K562 (cell line): ENCODE data around the gene ANKLE2. TPM values are rescaled to one million over a fixed set of nuclear protein-coding genes. Genes with fewer than 3 reads are reported as not detected.

ENCODE experiments used
- ATAC-seq: fragments of 200-7000 bp; cut with Tn5 transposase; 3 replicates; pipeline ENCODE4 v1.9.1; 2020; ENCODE audit warnings: moderate library complexity
- BruUV-seq: library from RNA; stranded (reverse); fragments of 400-500 nt; replicated peaks from 2 replicates; lab custom pipeline; 2021; lab: Mats Ljungman, UMichigan
- CTCF ChIA-PET: fragments of 300-600 bp; formaldehyde crosslinking; extraction: SDS; loops from one replicate; lab custom pipeline; 2021; ENCODE audit warnings: low intra/inter-chr PET ratio; lab: Yijun Ruan, JAX
- POLR2A ChIA-PET: fragments of 300-600, 350-650 bp; sonication (Branson Sonifier 250); formaldehyde crosslinking; extraction: SDS; loops from one replicate; lab custom pipeline; 2021; ENCODE audit warnings: antibody characterized with exemption, inconsistent platforms; lab: Yijun Ruan, JAX
- DNase-seq, 4 experiments: peaks; one replicate each; pipeline versions ENCODE4 v3.0.0 to v3.0.0-alpha.2; 2011 to 2018; ENCODE audit warnings: low spot score in 3 of 4, mixed read lengths in 3 of 4; ENCODE audit errors: extremely low read depth in 1 of 4
- FAIRE-seq: peaks from 2 replicates; lab custom pipeline; 2011; peaks lifted over from hg19 to GRCh38; lab: Jason Lieb, UNC
- H2AFZ ChIP-seq: 2 replicates; pipeline ENCODE4 v1.6.0; 2011; ENCODE audit warnings: low read depth, low read length, control low read depth, inconsistent platforms
- H3K27ac ChIP-seq: fragments of 200-600 bp; 3 replicates; pipeline ENCODE4 v1.8.0; 2011; ENCODE audit warnings: low read depth, mild to moderate bottlenecking, control low read depth, inconsistent platforms, low read length, moderate library complexity, mixed read lengths; ENCODE audit errors: extremely low read depth
- H3K27me3 ChIP-seq, 2 experiments: fragments of 300-600 bp in 1 of 2; 2 replicates in 1 of 2; 3 replicates in 1 of 2; pipeline versions ENCODE4 v1.6.0 to v1.8.0; 2011; ENCODE audit warnings: inconsistent platforms in 2 of 2, low read length in 2 of 2, mild to moderate bottlenecking in 1 of 2, mixed read lengths in 1 of 2, moderate library complexity in 1 of 2; ENCODE audit not compliant: control insufficient read depth in 2 of 2, insufficient read depth in 2 of 2
- H3K36me3 ChIP-seq: fragments of 300-600 bp; 3 replicates; pipeline ENCODE4 v1.8.0; 2011; ENCODE audit warnings: mild to moderate bottlenecking, low read length, inconsistent platforms; ENCODE audit not compliant: control insufficient read depth, insufficient read depth
- H3K4me1 ChIP-seq, 2 experiments: fragments of 200-600 bp in 1 of 2; replicated peaks in 1 of 2; 2 replicates in 1 of 2; 3 replicates in 1 of 2; pipeline versions ENCODE4 v1.5.1 to v1.8.0; 2011; ENCODE audit warnings: inconsistent platforms in 2 of 2, low read length in 2 of 2, mild to moderate bottlenecking in 1 of 2, mixed read lengths in 1 of 2, moderate library complexity in 1 of 2; ENCODE audit not compliant: control insufficient read depth in 2 of 2, insufficient read depth in 2 of 2
- H3K4me2 ChIP-seq: 2 replicates; pipeline ENCODE4 v1.6.1; 2011; ENCODE audit warnings: low read length, control low read depth, inconsistent platforms, mixed read lengths; ENCODE audit not compliant: insufficient read depth
- H3K4me3 ChIP-seq: fragments of 200-600 bp; sonication (generic), shearing (Covaris generic); 2 replicates; pipeline ENCODE4 v1.5.1; 2016; ENCODE audit warnings: control low read depth, inconsistent platforms
- H3K79me2 ChIP-seq: fragments of 200-600 bp; 3 replicates; pipeline ENCODE4 v1.8.0; 2011; ENCODE audit warnings: low read length, inconsistent platforms; ENCODE audit not compliant: control insufficient read depth, insufficient read depth
- H3K9ac ChIP-seq, 2 experiments: 2 replicates each; pipeline versions ENCODE4 v1.6.0 to v1.6.1; 2011; ENCODE audit warnings: low read depth in 2 of 2, low read length in 2 of 2, control low read depth in 1 of 2, inconsistent platforms in 1 of 2, mild to moderate bottlenecking in 1 of 2, mixed read lengths in 1 of 2; ENCODE audit not compliant: insufficient read depth in 1 of 2
- H3K9me1 ChIP-seq: one replicate; pipeline ENCODE4 v1.6.0; 2011; ENCODE audit warnings: inconsistent platforms, mild to moderate bottlenecking, low read length, moderate library complexity; ENCODE audit not compliant: control insufficient read depth, insufficient read depth
- H3K9me3 ChIP-seq: replicated peaks from 2 replicates; pipeline ENCODE4 v1.5.1; 2011; ENCODE audit warnings: low read depth, low read length, inconsistent platforms; ENCODE audit not compliant: control insufficient read depth, insufficient read depth
- H4K20me1 ChIP-seq: replicated peaks from 2 replicates; pipeline ENCODE4 v1.6.1; 2011; ENCODE audit warnings: low read length, inconsistent platforms, mixed read lengths; ENCODE audit not compliant: control insufficient read depth, insufficient read depth
- FOXA3 ChIP-seq, 2 experiments: fragments of 450-650 bp in 1 of 2; sonication (generic) in 1 of 2; formaldehyde crosslinking; IDR thresholded peaks in 1 of 2; conservative IDR thresholded peaks in 1 of 2; 2 replicates each; pipeline versions ENCODE4 v1.4.0 to v1.8.0; 2020 to 2022; ENCODE audit warnings: mild to moderate bottlenecking in 2 of 2, missing genetic modification reagents in 1 of 2
- HDAC3 ChIP-seq: fragments of 450-650 bp; IDR thresholded peaks from 2 replicates; pipeline ENCODE4 v1.6.1; 2018; ENCODE audit warnings: borderline replicate concordance, mild to moderate bottlenecking, moderate library complexity; ENCODE audit not compliant: partially characterized antibody
- HNRNPH1 ChIP-seq: fragments of 200-400 bp; formaldehyde crosslinking; optimal IDR thresholded peaks from 2 replicates; pipeline ENCODE3; 2017; ENCODE audit warnings: low read depth, mild to moderate bottlenecking, low read length, moderate library complexity
- HNRNPL ChIP-seq: fragments of 200-400 bp; formaldehyde crosslinking; IDR thresholded peaks from 2 replicates; pipeline ENCODE4 v1.6.1; 2017; ENCODE audit warnings: low read depth, mild to moderate bottlenecking, low read length
- NCOA2 ChIP-seq, 2 experiments: fragments of 450-650 bp; IDR thresholded peaks; 2 replicates each; pipeline ENCODE4 v1.6.1; 2018; ENCODE audit warnings: mild to moderate bottlenecking in 2 of 2, moderate library complexity in 1 of 2; ENCODE audit not compliant: partially characterized antibody in 2 of 2
- PHF20 ChIP-seq: fragments of 450-650 bp; IDR thresholded peaks from 2 replicates; pipeline ENCODE4 v1.6.1; 2018; ENCODE audit not compliant: partially characterized antibody
- PPARD ChIP-seq: fragments of 250-450 bp; sonication (Bioruptor Pico); IDR thresholded peaks from 2 replicates; pipeline ENCODE4 v1.8.0; 2022; ENCODE audit warnings: inconsistent platforms, mild to moderate bottlenecking, moderate library complexity
- RBFOX2 ChIP-seq: fragments of 200-400 bp; formaldehyde crosslinking; IDR thresholded peaks from 2 replicates; pipeline ENCODE4 v1.6.1; 2017; ENCODE audit warnings: low read depth, mild to moderate bottlenecking, low read length, moderate library complexity
- RBM22 ChIP-seq: fragments of 200-400 bp; formaldehyde crosslinking; IDR thresholded peaks from 2 replicates; pipeline ENCODE4 v1.6.1; 2018; ENCODE audit warnings: low read length, low read depth; ENCODE audit not compliant: poor library complexity, severe bottlenecking
- ZNF584 ChIP-seq: fragments of 200-800 bp; sonication (Bioruptor generic); IDR thresholded peaks from 2 replicates; pipeline ENCODE4 v1.6.1; 2016; ENCODE audit warnings: low read depth, mild to moderate bottlenecking, missing genetic modification characterization, missing compliant biosample characterization
- WGBS: fragments of 100-300 bp; shearing (Covaris generic); methylation state at CpG from one replicate; pipeline ENCODE4 v1.1.6; 2016; ENCODE audit warnings: low coverage, mixed read lengths; ENCODE audit not compliant: insufficient coverage; ENCODE audit errors: missing lambda C conversion rate; 5-methylcytosine and 5-hydroxymethylcytosine counted together
- in situ Hi-C: fragments of 300-500 bp; cut with MboI; formaldehyde crosslinking; loops from 4 replicates; pipeline ENCODE4 v1.15.0; 2018; ENCODE audit warnings: inconsistent platforms, mixed read lengths
- intact Hi-C: fragments of 100-400 bp; cut with micrococcal nuclease; formaldehyde crosslinking; loops from 2 replicates; pipeline ENCODE4 v1.14.2; 2022
- polyA plus RNA-seq, 8 experiments: library from polyadenylated mRNA; depleted of rRNA in 4 of 8; stranded (reverse) in 5 of 8; unstranded in 3 of 8; fragments of >200 nt; fragmentation: Nextera tagmentation in 2 of 8; fragmentation: Illumina TruSeq in 1 of 8; extraction: Ambion mirVana in 2 of 8; extraction: Trizol in 1 of 8; gene quantifications; 2 replicates each; pipeline versions ENCODE4 v1.2.1 to v1.2.3, GENCODE V29; 2011 to 2014; ENCODE audit warnings: inconsistent platforms in 1 of 8, missing spikeins in 1 of 8
- total RNA-seq, 7 experiments: library from RNA; depleted of rRNA in 6 of 7; stranded (reverse); fragments of >200 nt in 6 of 7; fragmentation: Illumina TruSeq in 2 of 7; extraction: Trizol in 2 of 7; gene quantifications; 2 replicates each; pipeline versions ENCODE4 v1.2.1 to v1.2.3, GENCODE V29; 2011 to 2021; ENCODE audit warnings: low replicate concordance in 1 of 7
- TF ChIP-seq, protein P1 (sequence below): fragments of 450-650 bp; formaldehyde crosslinking; conservative IDR thresholded peaks from 2 replicates; pipeline ENCODE4 v1.4.0; 2022; ENCODE audit warnings: mild to moderate bottlenecking, missing genetic modification characterization
- TF ChIP-seq, protein P2 (sequence below): fragments of 250-450 bp; sonication (Bioruptor Pico); IDR thresholded peaks from 2 replicates; pipeline ENCODE4 v1.4.0; 2020; ENCODE audit warnings: mild to moderate bottlenecking

The ANKLE2 gene
- total and polyA plus RNA-seq, 9 of the 15 experiments (the other 6 are each of a cell fraction or from before 2014, with no cell fraction given) = 3.2 to 57.7 (median 45.6) TPM

DNA sequence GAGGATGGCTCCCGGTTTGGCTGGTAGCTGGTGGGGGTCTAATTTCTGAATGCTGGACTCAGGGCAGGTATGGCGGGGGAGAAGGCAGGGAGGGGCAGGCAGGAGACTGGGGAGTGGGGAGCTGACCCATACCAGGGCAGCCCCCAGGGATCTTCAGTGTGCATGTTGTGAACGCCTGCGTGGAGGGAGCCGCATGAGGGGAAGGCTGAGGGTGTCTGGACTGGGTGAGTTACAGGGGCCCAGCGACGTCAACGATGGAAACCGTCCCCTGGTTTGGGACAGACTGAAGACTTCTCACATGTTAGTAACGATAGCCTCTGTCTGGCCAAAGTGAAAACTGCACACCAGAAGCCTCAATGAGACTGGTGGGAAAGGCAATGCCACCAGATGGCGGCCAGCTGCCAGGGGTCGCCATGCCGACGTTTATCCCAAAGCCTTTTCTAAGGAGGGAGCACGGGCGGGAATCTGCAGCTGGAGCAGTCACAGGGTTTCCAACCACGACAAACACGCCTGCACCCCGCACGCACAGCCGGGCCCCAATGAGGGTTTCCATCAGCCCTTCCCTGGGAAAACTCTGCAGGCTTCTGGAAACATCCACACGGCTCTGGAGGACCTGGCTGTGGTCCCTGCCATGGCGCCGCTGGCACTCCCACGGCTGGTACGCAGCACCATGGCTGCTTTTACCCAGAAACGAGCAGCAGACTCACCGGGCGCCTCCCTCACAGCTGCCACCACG, 37.0 kb downstream of the ANKLE2 start:
- Histone ChIP-seq H3K9ac (peak overlapping the region in 1 of 2 experiments; percentile 30; a peak in 1 of 4 replicates), H3K79me2 (no peaks in the 10 kb centered on the region; the same call in 2 of the 3 replicates), H3K9me3 (peaks cover 2% of the 10 kb centered on the region; the same call in 1 of the 2 replicates), H3K4me3 (no peak overlapping the region), H3K4me1 (peaks cover 0 to 18% of the 10 kb centered on the region in 2 experiments; a peak in 3 of 5 replicates), H3K9me1 (peaks cover 5% of the 10 kb centered on the region), H3K27me3 (no peaks in the 10 kb centered on the region), H3K27ac (no peak overlapping the region), H3K36me3 (peaks cover 91% of the 10 kb centered on the region), H2AFZ (no peak overlapping the region), H4K20me1 (no peaks in the 10 kb centered on the region; the same call in 1 of the 2 replicates), H3K4me2 (no peak overlapping the region)
- in situ Hi-C loops (no loop called here), intact Hi-C loops (no loop called here)
- BruUV-seq = no TSS peak
- ATAC-seq (no peak), DNase-seq (peak in 1 of 4 experiments; percentile 19), FAIRE-seq (no peak)
- WGBS = 93% methylated on average over 28 of the region's 30 CpGs
- ChIA-PET POLR2A (interaction anchor here (0.6 to 1.2 kb wide), 3 partner anchors 8 to 28 kb away, joined by 3 to 6 read pairs (median 4); no protein-coding TSS in a partner anchor), CTCF (interaction anchor here (0.6 kb wide), 1 partner anchor 310 kb away, joined by 3 read pairs; no protein-coding TSS in a partner anchor)
- TF ChIP-seq RBFOX2 (0 out of 2 replicates have a peak, but pooled peaks have one; percentile 19), PPARD (CRISPR knock-in tag) (no peak), NCOA2 (IDR thresholded peaks at IDR 0.05; ENCODE audit: partially characterized antibody in 2 of 2) (no peak), HNRNPL (no peak), FOXA3 (CRISPR knock-in tag; conservative IDR thresholded peaks at IDR 0.05 in 1 of 2, IDR thresholded peaks at IDR 0.05 in 1 of 2) (no peak), RBM22 (peak; percentile 37), HDAC3 (no peak), HNRNPH1 (no peak), ZNF584 (CRISPR knock-in tag) (no peak), PHF20 (no peak)
- TF ChIP-seq, protein P1, sequence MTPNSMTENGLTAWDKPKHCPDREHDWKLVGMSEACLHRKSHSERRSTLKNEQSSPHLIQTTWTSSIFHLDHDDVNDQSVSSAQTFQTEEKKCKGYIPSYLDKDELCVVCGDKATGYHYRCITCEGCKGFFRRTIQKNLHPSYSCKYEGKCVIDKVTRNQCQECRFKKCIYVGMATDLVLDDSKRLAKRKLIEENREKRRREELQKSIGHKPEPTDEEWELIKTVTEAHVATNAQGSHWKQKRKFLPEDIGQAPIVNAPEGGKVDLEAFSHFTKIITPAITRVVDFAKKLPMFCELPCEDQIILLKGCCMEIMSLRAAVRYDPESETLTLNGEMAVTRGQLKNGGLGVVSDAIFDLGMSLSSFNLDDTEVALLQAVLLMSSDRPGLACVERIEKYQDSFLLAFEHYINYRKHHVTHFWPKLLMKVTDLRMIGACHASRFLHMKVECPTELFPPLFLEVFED (CRISPR knock-in tag) = no peak
- TF ChIP-seq, protein P2, sequence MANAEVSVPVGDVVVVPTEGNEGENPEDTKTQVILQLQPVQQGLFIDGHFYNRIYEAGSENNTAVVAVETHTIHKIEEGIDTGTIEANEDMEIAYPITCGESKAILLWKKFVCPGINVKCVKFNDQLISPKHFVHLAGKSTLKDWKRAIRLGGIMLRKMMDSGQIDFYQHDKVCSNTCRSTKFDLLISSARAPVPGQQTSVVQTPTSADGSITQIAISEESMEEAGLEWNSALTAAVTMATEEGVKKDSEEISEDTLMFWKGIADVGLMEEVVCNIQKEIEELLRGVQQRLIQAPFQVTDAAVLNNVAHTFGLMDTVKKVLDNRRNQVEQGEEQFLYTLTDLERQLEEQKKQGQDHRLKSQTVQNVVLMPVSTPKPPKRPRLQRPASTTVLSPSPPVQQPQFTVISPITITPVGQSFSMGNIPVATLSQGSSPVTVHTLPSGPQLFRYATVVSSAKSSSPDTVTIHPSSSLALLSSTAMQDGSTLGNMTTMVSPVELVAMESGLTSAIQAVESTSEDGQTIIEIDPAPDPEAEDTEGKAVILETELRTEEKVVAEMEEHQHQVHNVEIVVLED (CRISPR knock-in tag) = no peak
